CD14-positive monocyte (primary cell): ENCODE measurements around the gene MMP19. TPM values are rescaled to one million over a fixed set of nuclear protein-coding genes. Genes with fewer than 3 reads are reported as not detected.
"Not testable (repeated sequence)": the region's sequence is repeated elsewhere in the genome, so short reads cannot be mapped to it uniquely, and the experiment has no call there.

ENCODE experiments used
- DNase-seq, 3 donors: peaks; one replicate each; pipeline ENCODE4 v3.0.0-alpha.2; 2011 to 2022
- H2AFZ ChIP-seq: 2 replicates; pipeline ENCODE4 v1.6.0; 2012; ENCODE audit warnings: mild to moderate bottlenecking, low read depth, low read length, inconsistent platforms; ENCODE audit not compliant: insufficient read depth, poor library complexity, severe bottlenecking
- H3K27ac ChIP-seq, 2 donors: 1 replicate in 1 of 2; 2 replicates in 1 of 2; pipeline ENCODE4 v1.5.1; 2012 to 2013; ENCODE audit warnings: low read length in 2 of 2, control low read depth in 1 of 2, inconsistent platforms in 1 of 2, low read depth in 1 of 2, mild to moderate bottlenecking in 1 of 2
- H3K27me3 ChIP-seq, 2 donors: one replicate each; pipeline versions ENCODE4 v1.6.0 to v1.6.1; 2011 to 2013; ENCODE audit warnings: low read length in 2 of 2; ENCODE audit not compliant: control insufficient read depth in 2 of 2, insufficient read depth in 2 of 2
- H3K36me3 ChIP-seq, 2 donors: replicated peaks in 1 of 2; 1 replicate in 1 of 2; 2 replicates in 1 of 2; pipeline versions ENCODE4 v1.5.1 to v1.6.1; 2012 to 2013; ENCODE audit warnings: low read length in 2 of 2, control low read depth in 1 of 2, inconsistent platforms in 1 of 2, mild to moderate bottlenecking in 1 of 2; ENCODE audit not compliant: insufficient read depth in 2 of 2, control insufficient read depth in 1 of 2
- H3K4me1 ChIP-seq, 2 donors: 1 replicate in 1 of 2; 2 replicates in 1 of 2; pipeline versions ENCODE4 v1.5.1 to v1.6.1; 2012 to 2013; ENCODE audit warnings: low read length in 2 of 2, control low read depth in 1 of 2, inconsistent platforms in 1 of 2, mild to moderate bottlenecking in 1 of 2, moderate library complexity in 1 of 2; ENCODE audit not compliant: insufficient read depth in 2 of 2, control insufficient read depth in 1 of 2
- H3K4me2 ChIP-seq: replicated peaks from 2 replicates; pipeline ENCODE3; 2012; ENCODE audit warnings: low read length, moderate library complexity, mild to moderate bottlenecking; ENCODE audit not compliant: poor library complexity, severe bottlenecking; ENCODE audit errors: extremely low read depth
- H3K4me3 ChIP-seq, 3 experiments: fragments of 200-600 bp in 1 of 3; sonication (generic) in 1 of 3; replicated peaks in 1 of 3; 1 replicate in 2 of 3; 2 replicates in 1 of 3; pipeline ENCODE4 v1.5.1; 2011 to 2013; ENCODE audit warnings: low read length in 3 of 3, mild to moderate bottlenecking in 3 of 3, control low read depth in 2 of 3, low read depth in 2 of 3, inconsistent platforms in 1 of 3, moderate library complexity in 1 of 3
- H3K79me2 ChIP-seq: 2 replicates; pipeline ENCODE4 v1.6.0; 2012; ENCODE audit warnings: mild to moderate bottlenecking, control low read depth, inconsistent platforms, low read length, moderate library complexity; ENCODE audit not compliant: insufficient read depth
- H3K9ac ChIP-seq: 2 replicates; pipeline ENCODE4 v1.6.0; 2017; ENCODE audit warnings: low read length, mild to moderate bottlenecking; ENCODE audit not compliant: insufficient read depth, poor library complexity, severe bottlenecking
- H3K9me3 ChIP-seq, 2 donors: replicated peaks in 1 of 2; 1 replicate in 1 of 2; 2 replicates in 1 of 2; pipeline versions ENCODE4 v1.5.1 to v1.6.1; 2012 to 2013; ENCODE audit warnings: low read length in 2 of 2, control low read depth in 1 of 2; ENCODE audit not compliant: control insufficient read depth in 1 of 2, insufficient read depth in 1 of 2
- H4K20me1 ChIP-seq: 2 replicates; pipeline ENCODE4 v1.6.0; 2012; ENCODE audit warnings: mild to moderate bottlenecking, low read length, control low read depth, moderate library complexity; ENCODE audit not compliant: insufficient read depth
- H3K27ac Mint-ChIP-seq, 7 donors: one replicate each; pipeline ENCODE4 v1.8.0; 2020; ENCODE audit warnings: mild to moderate bottlenecking in 7 of 7, mixed read lengths in 7 of 7, moderate library complexity in 6 of 7, inconsistent platforms in 2 of 7
- H3K27me3 Mint-ChIP-seq, 3 donors: one replicate each; pipeline ENCODE4 v1.8.0; 2021 to 2022; ENCODE audit warnings: low read depth in 3 of 3, mild to moderate bottlenecking in 3 of 3, mixed read lengths in 3 of 3, moderate library complexity in 3 of 3, inconsistent platforms in 1 of 3
- H3K36me3 Mint-ChIP-seq, 2 donors: one replicate each; pipeline ENCODE4 v1.8.0; 2020; ENCODE audit warnings: mixed read lengths in 2 of 2, inconsistent platforms in 1 of 2, mild to moderate bottlenecking in 1 of 2
- H3K4me1 Mint-ChIP-seq: one replicate; pipeline ENCODE4 v1.8.0; 2020; ENCODE audit warnings: mild to moderate bottlenecking, mixed read lengths
- H3K4me3 Mint-ChIP-seq, 2 donors: one replicate each; pipeline ENCODE4 v1.8.0; 2020; ENCODE audit warnings: mild to moderate bottlenecking in 2 of 2, mixed read lengths in 2 of 2, moderate library complexity in 1 of 2
- H3K9me3 Mint-ChIP-seq, 7 donors: one replicate each; pipeline ENCODE4 v1.8.0; 2020 to 2022; ENCODE audit warnings: mixed read lengths in 7 of 7, mild to moderate bottlenecking in 6 of 7, moderate library complexity in 6 of 7, inconsistent platforms in 2 of 7
- CTCF ChIP-seq: fragments of 200-600 bp; IDR thresholded peaks from one replicate; pipeline ENCODE4 v1.8.0; 2022; ENCODE audit warnings: antibody characterized with exemption, mild to moderate bottlenecking
- WGBS: methylation state at CpG from one replicate; pipeline ENCODE4 v1.1.5; 2013; ENCODE audit warnings: missing lambda C conversion rate; ENCODE audit not compliant: insufficient coverage; 5-methylcytosine and 5-hydroxymethylcytosine counted together
- intact Hi-C, 2 donors: fragments of 100-400 bp; cut with micrococcal nuclease; formaldehyde crosslinking; loops; one replicate each; pipeline versions ENCODE4 v1.15.0 to v1.15.1; 2023
- polyA plus RNA-seq, 3 donors: library from polyadenylated mRNA; depleted of rRNA in 1 of 3; unstranded in 2 of 3; stranded (reverse) in 1 of 3; fragments of 300-500 nt in 2 of 3; fragments of >200 nt in 1 of 3; fragmentation: Illumina TruSeq in 2 of 3; gene quantifications; 1 replicate in 2 of 3; 2 replicates in 1 of 3; pipeline ENCODE4 v1.2.3, GENCODE V29; 2012 to 2021

The MMP19 gene
- polyA plus RNA-seq, 3 donors, result 0.81 to 2.8 (median 1.0) TPM

GRCh38 chr12:55875704-55876467, 33.1 kb upstream of the MMP19 start:
- Histone ChIP-seq H2AFZ (no peak overlapping the region), H4K20me1 (no peaks in the 10 kb centered on the region), H3K79me2 (no peaks in the 10 kb centered on the region), H3K4me1 (no peaks in the 10 kb centered on the region), H3K9ac (no peak overlapping the region), H3K36me3 (no peaks in the 10 kb centered on the region), H3K27me3 (no peaks in the 10 kb centered on the region), H3K4me2 (no peak overlapping the region), H3K27ac (no peak overlapping the region), H3K4me3 (no peak overlapping the region), H3K9me3 (peaks cover 0 to 9% of the 10 kb centered on the region in 2 donors)
- WGBS, result no CpG with 5 or more reads among the region's 4 CpGs
- no peak for DNase-seq
- Mint-ChIP-seq H3K4me1 (no peaks in the 10 kb centered on the region), H3K9me3 (peaks cover 8 to 16% (median 15%) of the 10 kb centered on the region in 7 donors), H3K27me3 (peaks cover 0 to 1% (median 1%) of the 10 kb centered on the region in 3 donors), H3K36me3 (peaks cover 0 to 2% of the 10 kb centered on the region in 2 donors), H3K4me3 (no peak overlapping the region), H3K27ac (peak overlapping the region in 1 of 7 donors; percentile 14)
- TF ChIP-seq CTCF, result no peak
- intact Hi-C loops, result no loop called here

DNA sequence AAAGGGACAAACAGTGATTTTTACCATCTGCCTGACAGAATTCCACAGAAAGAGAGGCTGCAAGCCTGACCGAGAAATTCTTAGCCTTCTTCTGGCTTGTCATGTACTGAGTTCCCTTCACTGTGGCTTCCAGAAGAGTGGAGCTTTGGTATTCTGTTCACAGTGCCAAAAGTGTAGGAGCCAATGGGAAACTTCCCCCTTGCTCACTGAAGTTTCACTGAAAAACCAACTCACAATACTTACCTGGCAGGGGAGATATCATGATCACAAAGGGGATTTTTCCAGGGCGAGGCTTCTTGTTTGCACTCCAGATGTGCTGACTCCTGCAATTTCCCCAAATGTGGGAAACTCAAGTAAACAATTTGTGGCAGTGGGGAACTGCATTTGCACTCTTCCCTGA, 31.7 kb upstream of the MMP19 start:
- DNase-seq, result no peak
- Mint-ChIP-seq H3K4me1 (no peaks in the 10 kb centered on the region), H3K27me3 (peaks cover 0 to 1% (median 1%) of the 10 kb centered on the region in 3 donors), H3K36me3 (peaks cover 0 to 2% of the 10 kb centered on the region in 2 donors), H3K9me3 (peaks cover 8 to 16% (median 15%) of the 10 kb centered on the region in 7 donors), H3K27ac (no peak overlapping the region), H3K4me3 (no peak overlapping the region)
- no peak for TF ChIP-seq CTCF
- Histone ChIP-seq H3K4me3 (no peak overlapping the region), H4K20me1 (no peaks in the 10 kb centered on the region), H3K9me3 (peaks cover 0 to 9% of the 10 kb centered on the region in 2 donors), H3K9ac (no peak overlapping the region), H3K79me2 (no peaks in the 10 kb centered on the region), H3K4me1 (no peaks in the 10 kb centered on the region), H3K27me3 (no peaks in the 10 kb centered on the region), H3K27ac (no peak overlapping the region), H3K36me3 (no peaks in the 10 kb centered on the region), H2AFZ (no peak overlapping the region), H3K4me2 (no peak overlapping the region)
- WGBS, result 100% methylated on average over 2 of the region's 2 CpGs
- intact Hi-C loops, result no loop called here

DNA sequence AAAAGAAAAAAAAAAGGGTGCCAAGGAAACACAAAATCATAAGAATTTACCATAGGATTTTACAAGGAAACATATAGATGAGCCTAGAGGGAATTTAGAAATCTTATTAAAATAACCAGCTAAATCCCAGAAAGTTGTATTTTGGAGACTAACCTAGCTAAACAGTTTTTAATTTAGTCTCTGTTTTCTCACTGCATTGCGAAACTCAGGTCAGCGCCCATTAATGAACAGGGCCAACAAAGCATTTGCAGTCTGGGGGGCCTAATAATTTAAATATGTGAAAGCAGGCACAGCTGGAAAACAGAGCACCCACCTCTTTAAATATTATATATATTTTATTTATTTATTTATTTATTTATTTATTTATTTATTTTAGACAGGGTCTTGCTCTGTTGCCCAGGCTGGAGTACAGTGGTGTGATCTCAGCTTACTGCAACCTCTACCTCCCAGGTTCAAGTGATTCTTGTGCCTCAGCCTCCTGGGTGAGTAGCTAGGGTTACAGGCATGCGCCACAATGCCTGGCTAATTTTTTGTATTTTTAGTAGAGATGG, 23.8 kb upstream of the MMP19 start:
- H4K20me1 ChIP-seq, H3K27me3 ChIP-seq, H3K4me2 ChIP-seq, H3K27me3 Mint-ChIP-seq, H3K4me1 ChIP-seq, H3K27ac Mint-ChIP-seq, H3K27ac ChIP-seq, DNase-seq, H3K4me3 ChIP-seq, H2AFZ ChIP-seq, H3K36me3 Mint-ChIP-seq, H3K79me2 ChIP-seq, H3K4me3 Mint-ChIP-seq, H3K4me1 Mint-ChIP-seq, H3K9ac ChIP-seq, intact Hi-C loops, H3K36me3 ChIP-seq: not testable (repeated sequence)
- H3K9me3 Mint-ChIP-seq, result peaks cover 0 to 23% (median 8%) of the 10 kb centered on the region in 7 donors
- peaks cover 0 to 25% of the 10 kb centered on the region in 2 donors for H3K9me3 ChIP-seq
- WGBS, result no CpG with 5 or more reads among the region's 3 CpGs
